EL (cell line): Measurements from ENCODE around the gene KLK4.
"Not testable (repeated sequence)": the region's sequence is repeated elsewhere in the genome, so short reads cannot be mapped to it uniquely, and the experiment has no call there.

Source experiments
- DNase-seq: peaks from one replicate; pipeline ENCODE4 v3.0.0-alpha.2; 2016

KLK4 gene

GRCh38 chr19:50912727-50913716 is 1.8 kb upstream of the KLK4 start:
- DNase-seq = no peak

- no peak for DNase-seq
Observed at GRCh38 chr19:50912102-50912599, 956 bp upstream of the KLK4 start.

- DNase-seq = no peak
Observed at GRCh38 chr19:50910722-50911121, 473 bp downstream of the KLK4 start.

GRCh38 chr19:50909240-50910070 is 1.7 kb downstream of the KLK4 start:
- peak; percentile 45 for DNase-seq

GRCh38 chr19:50908336-50908735 is 2.9 kb downstream of the KLK4 start:
- no peak for DNase-seq

- DNase-seq = no peak
Observed at GRCh38 chr19:50906217-50906616, 5.0 kb downstream of the KLK4 start.

GRCh38 chr19:50902640-50903039 is 8.6 kb downstream of the KLK4 start:
- DNase-seq = no peak

GRCh38 chr19:50899569-50899968 is 11.6 kb downstream of the KLK4 start:
- DNase-seq = no peak

- no peak for DNase-seq
Observed at GRCh38 chr19:50898018-50898417, 13.2 kb downstream of the KLK4 start.

- DNase-seq = no peak
Observed at GRCh38 chr19:50897612-50898011, 13.6 kb downstream of the KLK4 start.

GRCh38 chr19:50897191-50897607 is 14.0 kb downstream of the KLK4 start:
- DNase-seq = no peak

- peak; percentile 47 for DNase-seq
Observed at GRCh38 chr19:50896591-50897190, 14.5 kb downstream of the KLK4 start.

GRCh38 chr19:50896089-50896590 is 15.1 kb downstream of the KLK4 start:
- DNase-seq = not testable (repeated sequence)

- no peak for DNase-seq
Observed at GRCh38 chr19:50894478-50895356, 16.5 kb downstream of the KLK4 start.

- no peak for DNase-seq
Observed at GRCh38 chr19:50893047-50893736, 18.0 kb downstream of the KLK4 start.

- no peak for DNase-seq
Observed at GRCh38 chr19:50891253-50891625, 20.0 kb downstream of the KLK4 start.

- peak; percentile 48 for DNase-seq
Observed at GRCh38 chr19:50890422-50891252, 20.6 kb downstream of the KLK4 start.

- DNase-seq = no peak
Observed at GRCh38 chr19:50889638-50890037, 21.6 kb downstream of the KLK4 start.

GRCh38 chr19:50882188-50882587 is 29.0 kb downstream of the KLK4 start:
- no peak for DNase-seq

- no peak for DNase-seq
Observed at GRCh38 chr19:50880241-50880640, 31.0 kb downstream of the KLK4 start.
